NCI-H1092 treated with DMSO at 0.1 percent for 48 hours (cell line): Measurements from ENCODE around the gene TTN.
"Not testable (repeated sequence)": the region's sequence is repeated elsewhere in the genome, so short reads cannot be mapped to it uniquely, and the experiment has no call there.

Experiments
- DNase-seq: peaks from one replicate; lab custom pipeline; 2025; lab: John Stamatoyannopoulos, UW

Gene TTN

DNA sequence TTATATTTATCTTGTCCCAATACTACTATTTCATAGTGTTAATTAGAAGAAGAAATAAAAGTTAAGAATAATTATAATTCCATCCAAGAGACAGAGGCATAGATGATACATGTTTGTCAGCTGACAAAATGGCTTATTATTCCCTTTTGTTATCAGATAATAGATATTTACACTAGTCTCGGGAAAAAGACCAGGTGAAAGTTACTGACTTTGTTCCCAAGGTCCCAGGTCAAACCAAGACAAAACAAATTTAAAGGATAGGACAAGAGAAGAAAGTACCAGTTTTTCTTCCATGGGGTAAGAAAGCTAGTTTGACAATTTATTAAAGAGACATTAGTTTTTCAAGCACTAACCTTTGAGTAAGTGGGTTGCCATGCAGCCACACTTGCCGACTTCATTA, 73.2 kb downstream of the TTN start:
- DNase-seq = no peak

GRCh38 chr2:178732913-178733312, 74.3 kb downstream of the TTN start:
- DNase-seq = no peak

GRCh38 chr2:178731300-178731699, 75.9 kb downstream of the TTN start:
- no peak for DNase-seq

- no peak for DNase-seq
Observed at GRCh38 chr2:178730049-178730448, 77.2 kb downstream of the TTN start.

- no peak for DNase-seq
Observed at GRCh38 chr2:178723786-178724346, 83.4 kb downstream of the TTN start.

DNA sequence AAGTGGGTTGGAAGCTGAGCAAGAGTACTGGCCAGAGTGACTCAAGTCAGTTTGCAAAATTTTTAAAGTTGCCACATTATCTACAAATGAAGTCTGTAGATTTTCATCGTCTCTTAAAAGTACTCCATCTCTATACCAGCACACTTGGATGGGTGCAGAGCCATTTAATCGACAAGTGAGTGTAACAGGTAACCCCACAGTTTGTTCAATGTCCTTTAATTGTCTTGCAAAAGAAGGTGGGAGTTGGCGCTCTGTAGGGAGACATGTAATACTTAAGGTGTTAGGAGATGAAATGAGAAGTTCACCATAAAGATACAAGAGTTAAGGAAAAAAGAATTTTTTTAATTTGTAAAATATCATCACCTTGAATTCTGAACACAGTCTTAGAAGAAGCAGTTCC, 84.9 kb downstream of the TTN start:
- DNase-seq = no peak

DNA sequence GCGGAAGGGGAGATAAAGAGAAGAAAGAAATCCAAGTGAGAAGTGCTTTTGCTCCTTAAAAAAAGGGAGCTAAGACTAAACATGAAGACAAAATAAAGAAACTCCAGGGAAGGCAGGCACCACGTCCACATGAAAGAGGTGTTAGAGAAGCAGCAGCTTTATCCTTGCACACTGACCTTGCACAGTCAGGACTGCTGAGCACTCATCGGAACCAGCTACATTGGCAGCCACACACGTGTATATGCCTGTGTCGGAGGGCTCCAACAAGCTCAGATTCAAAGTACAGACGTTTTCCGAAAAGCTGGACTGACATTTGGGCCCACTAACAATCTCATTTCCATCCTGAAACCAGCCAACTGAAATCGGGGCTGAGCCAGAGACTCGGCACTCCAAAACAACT, 88.2 kb downstream of the TTN start:
- no peak for DNase-seq

GRCh38 chr2:178718283-178718682, 88.9 kb downstream of the TTN start:
- DNase-seq = peak; percentile 25

DNA sequence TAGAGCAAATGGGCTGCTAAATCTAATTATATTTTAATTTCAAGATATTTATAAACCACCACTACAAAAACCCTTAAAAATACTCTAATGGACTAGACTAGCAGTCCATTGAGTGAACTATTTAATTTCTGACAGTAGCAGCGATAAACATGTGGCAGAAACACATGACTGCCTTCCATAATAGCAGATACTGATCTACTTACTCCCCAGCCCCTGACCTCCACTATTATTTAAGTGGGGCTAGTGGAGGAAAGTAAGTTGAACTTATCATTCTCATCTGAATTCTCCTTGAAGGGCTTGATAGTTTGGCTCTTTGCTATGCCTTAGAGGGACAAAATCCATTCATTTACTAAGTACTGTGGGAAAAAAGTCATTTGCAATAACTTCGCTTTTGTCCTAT, 90.8 kb downstream of the TTN start:
- DNase-seq = no peak

GRCh38 chr2:178715366-178715765, 91.9 kb downstream of the TTN start:
- no peak for DNase-seq

DNA sequence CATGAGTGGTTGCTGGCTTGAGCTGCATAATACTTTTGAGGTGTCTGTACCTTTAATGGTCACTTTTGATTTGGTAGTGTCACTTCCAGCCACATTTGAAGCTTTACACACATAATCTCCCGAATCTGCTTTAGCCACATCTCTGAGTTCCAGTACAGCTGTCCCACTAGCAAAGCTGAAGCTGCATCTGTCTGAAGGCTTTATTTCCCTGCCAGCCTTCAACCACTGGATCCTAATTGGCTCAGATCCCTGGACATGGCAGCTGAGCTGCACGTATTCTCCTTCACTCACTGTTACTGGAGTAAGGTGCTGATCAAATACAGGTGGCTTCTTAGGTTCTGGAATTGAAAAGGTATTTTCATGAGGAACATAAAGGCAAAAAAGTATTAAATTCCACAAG, 99.7 kb downstream of the TTN start:
- no peak for DNase-seq

DNA sequence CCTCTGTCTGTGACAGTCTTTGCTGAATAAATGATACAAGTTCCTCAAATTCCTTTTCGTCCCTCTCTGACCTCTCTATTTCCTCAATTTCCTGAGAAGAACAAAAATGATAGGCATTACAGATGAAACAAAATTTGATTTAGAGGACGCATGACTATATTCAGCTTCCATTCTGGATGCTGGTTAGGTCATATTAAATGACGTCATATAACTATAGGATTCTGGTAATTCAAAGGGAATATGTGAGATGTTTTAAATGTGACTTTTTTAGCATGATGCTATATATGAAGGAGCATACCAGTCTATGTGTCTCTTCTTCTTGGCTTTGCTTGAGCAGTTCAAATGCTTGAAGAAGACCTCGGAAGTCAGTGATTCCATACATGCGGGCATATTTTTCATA, 102.3 kb downstream of the TTN start:
- DNase-seq = no peak

DNA sequence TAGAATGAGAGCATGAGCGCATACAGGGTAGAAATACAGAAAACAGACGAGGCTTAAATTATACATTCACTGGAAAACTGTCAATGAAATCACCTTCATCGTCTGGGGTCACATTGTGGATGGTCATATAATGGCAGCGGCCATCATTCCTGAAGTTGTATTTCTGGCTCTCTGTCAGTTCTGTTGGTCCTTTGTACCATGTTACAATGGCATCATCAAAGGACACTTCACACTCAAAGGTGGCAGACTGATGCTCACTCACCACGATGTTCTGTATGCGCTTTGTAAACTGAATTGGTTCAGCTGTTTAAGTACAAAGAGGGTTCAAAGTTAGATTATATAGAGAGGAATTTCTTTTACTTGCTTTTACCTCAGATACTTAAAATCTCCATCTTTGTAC, 104.9 kb downstream of the TTN start:
- no peak for DNase-seq

GRCh38 chr2:178700922-178701342, 106.3 kb downstream of the TTN start:
- no peak for DNase-seq

DNA sequence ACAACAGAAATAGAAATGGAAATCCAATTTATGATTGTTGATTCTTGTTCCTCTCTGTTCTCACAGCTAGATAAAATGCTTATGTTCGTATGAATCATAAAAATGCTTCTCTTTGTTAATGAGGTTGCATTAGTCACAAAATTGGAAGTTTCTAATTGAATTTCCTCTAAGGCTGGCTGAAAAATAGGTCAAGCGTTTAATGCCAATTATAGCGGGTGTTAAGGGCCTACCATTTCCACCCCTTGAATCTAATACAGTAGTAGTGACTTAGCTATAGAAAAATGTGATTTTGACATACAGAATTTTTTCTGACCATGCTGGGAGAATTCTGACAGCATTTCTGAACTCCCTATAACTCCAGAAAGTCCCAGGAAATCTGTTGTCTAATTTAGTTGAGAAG, 107.1 kb downstream of the TTN start:
- no peak for DNase-seq

GRCh38 chr2:178692845-178693244, 114.4 kb downstream of the TTN start:
- no peak for DNase-seq

DNA sequence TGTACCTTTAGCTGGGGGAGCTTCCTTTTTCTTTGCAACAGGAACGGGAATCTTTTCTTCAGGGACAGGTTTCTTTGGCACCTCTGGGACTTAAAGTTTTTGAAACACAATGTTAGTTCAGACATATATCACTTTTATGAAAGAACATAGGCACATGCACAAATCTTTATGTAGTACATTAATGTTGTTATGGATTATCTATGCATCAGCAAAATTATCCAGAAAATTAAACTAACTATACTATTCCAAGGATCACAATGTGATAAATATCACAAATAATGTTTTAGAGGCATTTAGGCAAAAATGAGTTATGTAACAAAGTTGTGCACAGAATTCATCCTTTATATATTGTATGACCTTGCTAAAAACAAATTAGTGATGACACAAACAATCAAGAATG, 117.4 kb downstream of the TTN start:
- no peak for DNase-seq

DNA sequence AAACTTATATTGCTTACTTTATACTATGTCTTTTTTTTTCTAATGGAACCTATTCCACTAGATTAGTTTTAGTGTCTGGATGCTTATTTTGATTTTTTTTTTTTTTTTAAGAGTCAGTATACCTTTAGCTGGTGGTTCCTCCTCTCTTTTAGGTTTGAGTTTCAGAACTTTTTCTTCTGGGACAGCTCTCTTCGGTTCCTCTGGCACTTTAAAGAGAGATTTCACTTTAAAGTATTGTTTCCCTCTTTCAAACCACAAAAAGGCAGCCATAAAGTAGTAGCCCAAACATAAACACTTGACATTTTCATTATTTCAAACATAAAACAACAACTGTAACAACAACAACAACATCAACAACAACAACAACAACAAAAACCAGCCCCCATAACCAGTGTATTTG, 123.3 kb downstream of the TTN start:
- no peak for DNase-seq

- no peak for DNase-seq
Observed at GRCh38 chr2:178681081-178681480, 126.1 kb downstream of the TTN start.

GRCh38 chr2:178679891-178680290, 127.3 kb downstream of the TTN start:
- no peak for DNase-seq

DNA sequence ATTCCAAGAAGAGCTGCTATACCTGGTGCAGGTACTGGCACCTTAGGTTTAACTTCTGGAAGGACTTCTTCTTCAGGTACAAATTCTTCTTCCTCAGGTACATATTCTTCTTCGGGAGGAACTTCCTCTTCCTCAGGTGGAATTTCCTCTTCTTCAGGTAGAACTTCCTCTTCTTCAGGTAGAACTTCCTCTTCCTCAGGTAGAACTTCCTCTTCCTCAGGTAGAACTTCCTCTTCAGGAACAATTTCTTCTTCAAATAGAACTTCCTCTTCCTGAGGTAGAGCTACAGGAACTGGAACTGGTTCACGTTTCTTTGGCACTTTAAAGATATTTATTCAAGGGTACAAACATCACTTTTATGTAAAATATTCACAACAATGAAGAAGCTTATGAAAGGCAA, 129.6 kb downstream of the TTN start:
- no peak for DNase-seq

GRCh38 chr2:178676046-178676445, 131.2 kb downstream of the TTN start:
- no peak for DNase-seq

- no peak for DNase-seq
Observed at GRCh38 chr2:178674122-178674521, 133.1 kb downstream of the TTN start.

DNA sequence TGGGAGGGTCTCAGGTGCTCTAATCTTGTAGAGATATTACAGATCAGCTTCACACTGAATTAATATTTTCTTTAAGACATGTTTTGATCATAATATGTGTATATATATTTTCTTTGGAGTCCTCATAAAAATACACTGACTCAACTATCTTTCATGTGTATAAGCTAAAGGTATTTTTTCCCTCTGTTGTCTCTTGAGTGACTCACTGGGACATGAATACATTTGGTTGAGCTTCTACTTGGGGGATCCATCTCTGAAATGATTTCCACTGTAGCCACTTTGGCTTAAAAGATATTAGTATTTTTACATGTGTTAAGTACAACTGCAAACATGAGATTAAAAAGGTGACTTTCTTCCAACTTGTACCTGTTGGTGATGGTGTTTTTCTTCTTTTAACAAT, 140.8 kb downstream of the TTN start:
- no peak for DNase-seq

DNA sequence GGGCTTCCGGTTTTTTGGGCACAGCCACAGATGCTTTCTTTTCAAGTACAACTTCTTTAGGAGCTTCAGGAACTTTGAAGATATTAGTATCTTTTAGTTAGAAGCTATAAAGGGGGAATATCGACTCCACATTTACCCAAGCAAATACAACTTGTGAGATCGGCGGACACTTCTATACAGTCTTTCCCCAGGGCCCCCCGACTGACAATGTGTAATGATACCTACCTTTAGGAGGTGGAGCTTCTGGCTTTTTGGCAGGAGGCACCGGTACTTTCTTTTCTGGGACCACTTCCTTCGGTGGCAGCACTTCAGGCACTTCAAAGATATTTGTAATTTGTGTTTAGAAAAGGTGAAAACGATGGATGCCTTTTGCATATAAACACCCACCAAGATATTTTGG, 148.7 kb downstream of the TTN start:
- DNase-seq = not testable (repeated sequence)
